Measurements from ENCODE around the gene BCAT1.

BCAT1 gene

GRCh38 chr12:24903329-24904088 lies 45.4 kb downstream of the BCAT1 start:
- H3K36me3 ChIP-seq (ENCODE audit: low read depth): no peaks in the 10 kb centered on the region
- DNase-seq (ENCODE audit: low spot score) (no peak), ATAC-seq (ENCODE audit: low read depth) (no peak)
- H3K9me3 ChIP-seq (ENCODE audit: severe bottlenecking): no peaks in the 10 kb centered on the region
- H3K4me1 ChIP-seq (ENCODE audit: insufficient read depth, poor library complexity, severe bottlenecking): no peaks in the 10 kb centered on the region
- peak overlapping the region; percentile 29 for H3K4me3 ChIP-seq (ENCODE audit: severe bottlenecking)
- no peak for TF ChIP-seq CTCF (IDR thresholded peaks at IDR 0.05; ENCODE audit: poor library complexity, severe bottlenecking)
- H3K27me3 ChIP-seq (ENCODE audit: insufficient read depth, poor library complexity, severe bottlenecking): no peaks in the 10 kb centered on the region
- no peak overlapping the region for H3K27ac ChIP-seq (ENCODE audit: poor library complexity, severe bottlenecking)

- Histone ChIP-seq H3K36me3 (ENCODE audit: low read depth) (no peaks in the 10 kb centered on the region), H3K4me3 (ENCODE audit: severe bottlenecking) (peak overlapping the region; percentile 29), H3K27ac (ENCODE audit: poor library complexity, severe bottlenecking) (no peak overlapping the region), H3K9me3 (ENCODE audit: severe bottlenecking) (no peaks in the 10 kb centered on the region), H3K4me1 (ENCODE audit: insufficient read depth, poor library complexity, severe bottlenecking) (no peaks in the 10 kb centered on the region), H3K27me3 (ENCODE audit: insufficient read depth, poor library complexity, severe bottlenecking) (no peaks in the 10 kb centered on the region)
- DNase-seq (ENCODE audit: low spot score): no peak
- ATAC-seq (ENCODE audit: low read depth): peak; percentile 44; the same call in 1 of the 3 replicates
- TF ChIP-seq CTCF (IDR thresholded peaks at IDR 0.05; ENCODE audit: poor library complexity, severe bottlenecking): no peak
These were observed 46.2 kb downstream of the BCAT1 start for GRCh38 chr12:24902511-24903328.

GRCh38 chr12:24901576-24902461 lies 47.1 kb downstream of the BCAT1 start:
- H3K9me3 ChIP-seq (ENCODE audit: severe bottlenecking): no peaks in the 10 kb centered on the region
- no peak for TF ChIP-seq CTCF (IDR thresholded peaks at IDR 0.05; ENCODE audit: poor library complexity, severe bottlenecking)
- H3K27ac ChIP-seq (ENCODE audit: poor library complexity, severe bottlenecking): no peak overlapping the region
- no peak overlapping the region for H3K4me3 ChIP-seq (ENCODE audit: severe bottlenecking)
- ATAC-seq (ENCODE audit: low read depth) (no peak), DNase-seq (ENCODE audit: low spot score) (no peak)
- H3K36me3 ChIP-seq (ENCODE audit: low read depth): no peaks in the 10 kb centered on the region
- no peaks in the 10 kb centered on the region for H3K4me1 ChIP-seq (ENCODE audit: insufficient read depth, poor library complexity, severe bottlenecking)
- H3K27me3 ChIP-seq (ENCODE audit: insufficient read depth, poor library complexity, severe bottlenecking): no peaks in the 10 kb centered on the region

- H3K36me3 ChIP-seq (ENCODE audit: low read depth): no peaks in the 10 kb centered on the region
- no peak overlapping the region for H3K27ac ChIP-seq (ENCODE audit: poor library complexity, severe bottlenecking)
These were observed 48.7 kb downstream of the BCAT1 start for GRCh38 chr12:24900196-24900595.

More at GRCh38 chr12:24900196-24900595, 48.7 kb downstream of the BCAT1 start:
- Histone ChIP-seq H3K9me3 (ENCODE audit: severe bottlenecking) (no peaks in the 10 kb centered on the region), H3K27me3 (ENCODE audit: insufficient read depth, poor library complexity, severe bottlenecking) (no peaks in the 10 kb centered on the region), H3K4me3 (ENCODE audit: severe bottlenecking) (no peak overlapping the region), H3K4me1 (ENCODE audit: insufficient read depth, poor library complexity, severe bottlenecking) (no peaks in the 10 kb centered on the region)
- no peak for TF ChIP-seq CTCF (IDR thresholded peaks at IDR 0.05; ENCODE audit: poor library complexity, severe bottlenecking)
- DNase-seq (ENCODE audit: low spot score): no peak
- ATAC-seq (ENCODE audit: low read depth): no peak

All from RWPE2 (cell line).